Naive thymus-derived CD8-positive, alpha-beta T cell (primary cell): ENCODE data around the gene DUT. TPM values are rescaled to one million over a fixed set of nuclear protein-coding genes. Genes with fewer than 3 reads are reported as not detected.

Experiments
- ATAC-seq, 2 donors: fragments of 150-1000 bp; cut with Tn5 transposase in 1 of 2; sonication (Bioruptor Pico), chemical (Tn5 transposase) in 1 of 2; 1 replicate in 1 of 2; 2 replicates in 1 of 2; pipeline ENCODE4 v1.10.0; 2021; ENCODE audit warnings: mild to moderate bottlenecking in 2 of 2, moderate library complexity in 2 of 2
- POLR2A ChIA-PET: fragments of 350-600 bp; sonication (Branson Sonifier 250); formaldehyde crosslinking; loops from one replicate; lab custom pipeline; 2021; ENCODE audit warnings: antibody characterized with exemption; lab: Charles Lee
- DNase-seq, 10 donors: peaks; one replicate each; pipeline versions ENCODE4 v3.0.0 to v3.0.0-alpha.2; 2020 to 2022
- H3K27ac Mint-ChIP-seq, 10 donors: one replicate each; pipeline ENCODE4 v1.8.0; 2020 to 2022; ENCODE audit warnings: mild to moderate bottlenecking in 10 of 10, mixed read lengths in 10 of 10, moderate library complexity in 4 of 10, inconsistent platforms in 1 of 10
- H3K27me3 Mint-ChIP-seq, 5 donors: one replicate each; pipeline ENCODE4 v1.8.0; 2021 to 2022; ENCODE audit warnings: mixed read lengths in 5 of 5
- H3K36me3 Mint-ChIP-seq, 3 donors: one replicate each; pipeline ENCODE4 v1.8.0; 2020 to 2022; ENCODE audit warnings: mixed read lengths in 3 of 3, mild to moderate bottlenecking in 2 of 3, inconsistent platforms in 1 of 3
- H3K4me1 Mint-ChIP-seq, 4 donors: one replicate each; pipeline ENCODE4 v1.8.0; 2021 to 2022; ENCODE audit warnings: mixed read lengths in 4 of 4
- H3K4me3 Mint-ChIP-seq, 10 donors: one replicate each; pipeline ENCODE4 v1.8.0; 2020 to 2022; ENCODE audit warnings: mild to moderate bottlenecking in 10 of 10, mixed read lengths in 10 of 10, moderate library complexity in 6 of 10, inconsistent platforms in 1 of 10
- H3K9me3 Mint-ChIP-seq, 9 donors: one replicate each; pipeline ENCODE4 v1.8.0; 2020 to 2022; ENCODE audit warnings: mixed read lengths in 9 of 9, mild to moderate bottlenecking in 3 of 9, inconsistent platforms in 1 of 9, moderate library complexity in 1 of 9
- polyA plus RNA-seq, 3 donors: library from polyadenylated mRNA; unstranded; fragments of 300-500 nt; fragmentation: Illumina TruSeq; gene quantifications; one replicate each; pipeline ENCODE4 v1.2.3, GENCODE V29; 2021
- total RNA-seq, 8 experiments: library from RNA in 2 of 8; stranded (reverse) in 2 of 8; gene quantifications; one replicate each; pipeline ENCODE4 v1.2.3 and lab custom pipeline; 2021 to 2026

DUT gene
- total and polyA plus RNA-seq, 5 experiments from 2014 or later: 108 to 141 (median 113) TPM

DNA sequence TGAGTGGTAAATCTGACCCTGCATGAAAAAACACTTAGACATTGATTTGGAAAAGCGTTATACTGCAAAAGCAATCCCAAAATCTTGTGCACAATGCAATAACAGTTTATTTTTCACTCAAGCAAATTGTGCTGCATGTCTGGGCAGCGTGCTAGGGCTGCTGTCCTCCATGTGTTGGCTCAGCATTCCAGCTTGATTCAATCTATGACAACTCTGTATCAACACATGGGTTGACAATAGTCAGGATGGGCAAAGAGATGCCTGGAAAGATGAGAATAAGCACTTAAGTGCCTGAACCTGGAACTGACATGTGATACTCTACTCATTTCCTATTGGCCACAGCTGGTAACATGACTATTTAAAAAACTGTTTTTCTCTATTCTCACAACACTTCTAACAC, 51.8 kb downstream of the DUT start:
- POLR2A ChIA-PET: no interaction called here
- H3K27me3 Mint-ChIP-seq: peaks cover 1 to 21% (median 5%) of the 10 kb centered on the region in 5 donors
- H3K36me3 Mint-ChIP-seq: no peaks in the 10 kb centered on the region
- no peaks in the 10 kb centered on the region for H3K4me1 Mint-ChIP-seq
- H3K9me3 Mint-ChIP-seq: peaks cover 0 to under 1% (median 0%) of the 10 kb centered on the region in 9 donors
- no peak for DNase-seq
- H3K27ac Mint-ChIP-seq: no peak overlapping the region
- H3K4me3 Mint-ChIP-seq: no peak overlapping the region
- no peak for ATAC-seq

DNA sequence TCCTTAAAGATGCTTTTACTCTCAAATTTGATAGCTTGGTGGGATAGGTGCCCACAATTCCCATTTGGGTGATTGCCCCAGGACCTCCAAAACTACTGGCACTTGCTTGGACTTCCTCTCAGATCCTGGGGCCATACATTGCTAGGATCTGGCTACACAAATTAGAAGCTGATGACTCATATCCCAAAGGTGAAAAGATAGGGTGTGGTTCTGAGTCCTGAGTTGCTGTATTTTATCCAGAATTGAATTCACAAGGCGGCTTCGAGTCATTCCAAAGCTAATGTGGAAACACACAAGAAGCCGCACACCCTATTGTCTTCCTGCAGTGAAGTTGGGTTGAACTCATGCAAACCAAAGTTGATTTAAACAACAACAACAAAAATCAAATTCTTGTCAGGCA, 53.4 kb downstream of the DUT start:
- H3K27ac Mint-ChIP-seq: no peak overlapping the region
- H3K9me3 Mint-ChIP-seq: no peaks in the 10 kb centered on the region
- POLR2A ChIA-PET: no interaction called here
- DNase-seq: no peak
- no peaks in the 10 kb centered on the region for H3K4me1 Mint-ChIP-seq
- H3K4me3 Mint-ChIP-seq: no peak overlapping the region
- H3K36me3 Mint-ChIP-seq: no peaks in the 10 kb centered on the region
- peaks cover 1 to 15% (median 2%) of the 10 kb centered on the region in 5 donors for H3K27me3 Mint-ChIP-seq
- ATAC-seq: no peak

DNA sequence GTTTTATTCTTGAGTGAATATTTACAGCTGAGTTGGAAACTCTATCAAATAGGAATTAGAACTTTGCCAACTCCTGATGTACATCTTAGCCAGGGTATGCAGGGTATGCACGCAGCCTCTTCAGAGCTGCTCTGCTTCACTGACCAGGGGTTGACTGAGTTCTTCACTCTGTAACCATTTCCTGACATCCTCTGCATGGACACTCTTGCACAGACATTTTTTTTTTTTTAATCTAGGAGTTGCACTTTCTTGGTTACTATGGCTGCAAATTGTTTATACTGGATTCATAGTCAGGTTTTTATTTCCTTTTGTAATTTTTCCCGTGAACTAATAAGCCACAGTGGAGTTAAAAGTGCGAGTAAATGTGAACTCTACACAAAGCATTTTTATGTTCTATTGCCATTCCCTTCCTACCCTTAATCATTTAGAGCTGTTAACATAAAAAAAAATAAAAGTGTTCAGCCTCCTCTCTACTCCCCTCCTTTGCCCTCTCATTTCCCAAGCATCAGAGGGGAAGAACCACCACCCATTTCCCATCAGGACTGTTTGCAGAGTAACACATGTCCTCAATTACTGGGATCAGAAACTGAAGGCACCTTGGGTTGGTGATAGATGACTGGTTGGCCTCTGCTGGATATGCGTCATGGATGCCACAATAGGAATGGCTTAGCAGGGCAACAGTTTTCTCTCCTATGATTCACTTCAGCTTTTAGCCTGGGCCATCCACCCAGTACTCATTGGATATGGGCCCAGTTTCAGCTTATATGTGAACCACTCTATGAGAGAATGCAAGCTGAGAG, 54.0 kb downstream of the DUT start:
- no peak for ATAC-seq
- POLR2A ChIA-PET: no interaction called here
- no peaks in the 10 kb centered on the region for H3K36me3 Mint-ChIP-seq
- H3K27ac Mint-ChIP-seq: no peak overlapping the region
- H3K4me3 Mint-ChIP-seq: no peak overlapping the region
- H3K4me1 Mint-ChIP-seq: no peaks in the 10 kb centered on the region
- DNase-seq: no peak
- peaks cover 1 to 15% (median 2%) of the 10 kb centered on the region in 5 donors for H3K27me3 Mint-ChIP-seq
- no peaks in the 10 kb centered on the region for H3K9me3 Mint-ChIP-seq

DNA sequence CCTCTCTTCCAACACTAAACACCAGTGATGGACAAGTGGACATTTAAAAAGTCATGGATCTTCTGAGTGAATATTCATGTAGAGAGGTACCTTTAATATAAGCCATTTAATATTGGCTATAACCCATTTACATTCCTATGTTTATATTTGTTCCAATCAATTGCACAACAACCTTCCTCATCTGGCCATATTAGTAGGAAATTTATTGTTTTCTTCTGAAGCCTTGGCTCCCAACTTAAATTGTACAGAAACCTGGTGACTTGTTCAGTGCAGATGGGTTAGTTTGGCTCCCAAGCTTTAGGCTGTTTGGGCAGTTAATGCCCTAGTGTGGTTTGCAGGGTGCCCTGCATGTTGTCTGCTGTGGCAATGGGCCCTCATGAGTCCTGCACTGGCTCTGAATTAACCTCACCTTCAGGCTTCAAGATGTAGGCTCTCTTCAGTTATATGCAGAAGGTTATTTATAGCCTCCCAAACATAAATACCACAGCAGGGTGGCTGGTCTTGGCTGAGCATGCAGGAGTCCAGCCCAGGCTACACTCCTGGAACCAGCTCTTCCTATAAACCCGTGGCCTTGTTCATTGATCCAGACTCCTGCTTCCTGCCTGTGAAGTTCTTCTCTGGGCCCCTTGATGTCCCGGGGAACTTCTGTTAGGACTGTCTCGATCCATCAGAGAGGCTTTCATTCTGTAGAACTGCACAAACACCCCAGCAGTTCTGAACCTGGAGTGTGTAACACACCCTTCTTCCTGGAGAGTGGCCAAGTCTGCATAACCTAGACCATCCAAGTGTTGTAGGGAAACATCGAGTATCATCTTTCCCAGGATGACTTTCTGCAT, 57.0 kb downstream of the DUT start:
- Mint-ChIP-seq H3K4me3 (no peak overlapping the region), H3K9me3 (no peaks in the 10 kb centered on the region), H3K4me1 (no peaks in the 10 kb centered on the region), H3K27me3 (peaks cover 2 to 25% (median 3%) of the 10 kb centered on the region in 5 donors), H3K36me3 (no peaks in the 10 kb centered on the region), H3K27ac (no peak overlapping the region)
- no peak for ATAC-seq
- POLR2A ChIA-PET: no interaction called here
- DNase-seq: no peak

DNA sequence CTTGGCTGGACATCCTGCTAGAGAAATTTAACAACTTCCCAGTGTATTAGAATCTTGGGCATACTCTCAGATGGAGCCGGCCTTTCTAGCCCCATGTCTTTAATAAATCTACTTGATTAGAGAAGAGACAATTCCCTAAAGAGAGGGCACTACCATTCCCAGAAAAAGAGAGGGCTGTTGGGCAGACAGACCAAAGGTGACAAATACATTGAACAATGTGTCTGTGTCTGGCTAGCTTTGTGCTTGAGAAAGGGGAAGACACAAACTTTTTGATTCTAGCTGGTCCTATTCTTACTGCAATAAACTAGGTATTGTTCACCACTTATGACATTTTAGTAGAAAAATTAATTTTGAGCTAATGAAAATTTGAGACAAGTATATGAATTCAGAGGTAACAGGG, 57.7 kb downstream of the DUT start:
- H3K4me1 Mint-ChIP-seq: no peaks in the 10 kb centered on the region
- ATAC-seq (no peak), DNase-seq (no peak)

DNA sequence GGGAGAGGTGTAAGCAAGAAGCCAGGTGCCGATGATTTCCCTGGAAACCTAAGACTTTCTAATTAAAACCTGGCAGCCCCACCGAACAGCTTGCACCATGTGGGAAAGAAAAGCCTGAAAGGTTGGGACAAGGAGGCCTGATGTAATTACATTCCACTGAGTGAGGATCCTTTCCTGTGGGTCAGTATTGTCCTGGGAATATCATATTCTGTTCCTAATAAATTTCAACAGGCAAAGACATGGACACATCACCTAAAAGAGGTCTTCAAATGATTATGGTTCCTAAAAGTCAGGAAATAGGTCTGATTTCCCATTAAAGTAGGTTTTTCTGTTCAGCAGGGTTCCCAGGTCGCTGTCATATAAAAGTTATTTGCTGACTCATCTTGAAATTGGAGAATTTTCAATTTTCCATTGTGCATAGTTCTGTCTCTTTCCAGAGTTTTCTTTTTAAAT, 58.5 kb downstream of the DUT start:
- Mint-ChIP-seq H3K9me3 (no peaks in the 10 kb centered on the region), H3K36me3 (no peaks in the 10 kb centered on the region), H3K27ac (no peak overlapping the region), H3K4me1 (no peaks in the 10 kb centered on the region), H3K4me3 (no peak overlapping the region), H3K27me3 (peaks cover 2 to 25% (median 3%) of the 10 kb centered on the region in 5 donors)
- POLR2A ChIA-PET: no interaction called here
- ATAC-seq (no peak), DNase-seq (no peak)

More for the DNA sequence above, 57.7 kb downstream of the DUT start:
- POLR2A ChIA-PET: no interaction called here
- Mint-ChIP-seq H3K36me3 (no peaks in the 10 kb centered on the region), H3K27ac (no peak overlapping the region), H3K27me3 (peaks cover 2 to 25% (median 3%) of the 10 kb centered on the region in 5 donors), H3K4me3 (no peak overlapping the region), H3K9me3 (no peaks in the 10 kb centered on the region)

DNA sequence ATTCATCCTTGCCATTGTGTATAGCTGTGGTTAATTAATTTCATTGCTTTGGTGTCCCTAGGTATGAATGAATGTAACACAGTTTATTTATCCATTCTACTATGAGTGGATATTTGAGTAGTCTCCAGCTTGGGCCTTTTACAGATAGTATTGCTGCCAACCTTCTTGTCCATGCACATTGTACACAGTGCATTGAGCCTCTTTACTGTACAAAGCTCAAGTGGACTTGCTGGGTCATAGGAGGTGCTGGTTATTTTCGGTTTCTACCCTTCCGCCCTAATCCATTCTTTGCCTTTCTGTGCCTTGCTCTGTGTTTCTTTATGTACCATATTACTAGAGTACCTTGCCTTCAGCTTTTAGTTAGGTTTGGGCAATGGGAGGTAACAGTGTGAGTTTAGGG, 60.7 kb downstream of the DUT start:
- POLR2A ChIA-PET: interaction anchor here (0.6 kb wide), 1 partner anchor 149 kb away, joined by 3 read pairs; no protein-coding TSS in a partner anchor
- peaks cover 0 to 10% (median 3%) of the 10 kb centered on the region in 5 donors for H3K27me3 Mint-ChIP-seq
- H3K36me3 Mint-ChIP-seq: no peaks in the 10 kb centered on the region
- no peak overlapping the region for H3K4me3 Mint-ChIP-seq
- no peaks in the 10 kb centered on the region for H3K9me3 Mint-ChIP-seq
- DNase-seq (no peak), ATAC-seq (no peak)
- no peaks in the 10 kb centered on the region for H3K4me1 Mint-ChIP-seq
- H3K27ac Mint-ChIP-seq: no peak overlapping the region

DNA sequence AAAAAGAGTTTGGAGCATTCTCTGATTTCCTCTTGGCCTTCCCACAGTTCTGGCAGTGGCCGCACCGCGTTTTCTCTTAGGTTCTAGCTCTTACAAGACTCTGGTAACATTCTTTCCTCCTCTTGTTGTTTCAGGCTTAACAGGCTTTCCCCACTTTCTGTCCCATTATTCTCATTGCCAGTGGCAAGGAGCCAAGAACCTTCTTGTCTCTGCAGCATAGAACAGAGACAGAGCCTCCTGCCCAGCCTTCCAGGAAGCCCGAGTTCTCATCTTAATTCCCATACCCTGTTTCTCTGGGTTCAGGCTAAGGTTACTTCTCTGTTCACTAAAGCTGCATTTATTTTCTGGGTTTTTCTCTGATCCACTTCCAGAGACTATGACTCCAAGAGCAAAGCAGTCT, 61.1 kb downstream of the DUT start:
- no peak for DNase-seq
- H3K27ac Mint-ChIP-seq: no peak overlapping the region
- POLR2A ChIA-PET: interaction anchor here (0.6 kb wide), 1 partner anchor 150 kb away, joined by 3 read pairs; no protein-coding TSS in a partner anchor
- H3K4me1 Mint-ChIP-seq: no peaks in the 10 kb centered on the region
- ATAC-seq: no peak
- no peaks in the 10 kb centered on the region for H3K36me3 Mint-ChIP-seq
- H3K4me3 Mint-ChIP-seq: no peak overlapping the region
- peaks cover 0 to 10% (median 3%) of the 10 kb centered on the region in 5 donors for H3K27me3 Mint-ChIP-seq
- H3K9me3 Mint-ChIP-seq: no peaks in the 10 kb centered on the region

Other genes with a start within 250 kb of the DUT start
- not detected for gene SLC24A5, start 210.4 kb upstream of the DUT start, total RNA-seq
- gene SLC24A5, start 210.4 kb upstream of the DUT start, polyA plus RNA-seq: not detected
- gene MYEF2, start 153.1 kb upstream of the DUT start, total RNA-seq: 10 to 100 TPM; 19.6 to 24.5 TPM
- 1 to 10 TPM in 2 of 3 donors, under 1 TPM in 1; 0.81 to 2.4 (median 2.3) TPM for gene MYEF2, start 153.1 kb upstream of the DUT start, polyA plus RNA-seq
- gene CTXN2, start 139.8 kb upstream of the DUT start, total RNA-seq: not detected
- not detected for gene CTXN2, start 139.8 kb upstream of the DUT start, polyA plus RNA-seq
- gene SLC12A1, start 125.1 kb upstream of the DUT start, total RNA-seq: not detected
- not detected for gene SLC12A1, start 125.1 kb upstream of the DUT start, polyA plus RNA-seq